Tibial artery (tissue), 4 donors: ENCODE measurements around the gene TADA2A.

Experiments used
- DNase-seq, 2 donors: peaks; one replicate each; pipeline ENCODE4 v3.0.0-alpha.2; 2019
- H3K27ac ChIP-seq, 2 donors: fragments of 200-600 bp; sonication (generic) in 1 of 2; 1 replicate in 1 of 2; 2 replicates in 1 of 2; pipeline ENCODE4 v1.5.1; 2018 to 2019; ENCODE audit warnings: mild to moderate bottlenecking in 1 of 2
- H3K27me3 ChIP-seq, 2 donors: fragments of 200-600 bp; sonication (generic) in 1 of 2; one replicate each; pipeline versions ENCODE4 v1.5.1 to v1.6.0; 2016 to 2019
- H3K36me3 ChIP-seq, 3 donors: fragments of 200-600 bp; sonication (generic) in 2 of 3; one replicate each; pipeline ENCODE4 v1.5.1; 2016 to 2019; ENCODE audit warnings: mild to moderate bottlenecking in 2 of 3
- H3K4me1 ChIP-seq, 4 donors: fragments of 200-600 bp; sonication (generic) in 2 of 4; 1 replicate in 3 of 4; 2 replicates in 1 of 4; pipeline ENCODE4 v1.5.1; 2016 to 2019
- H3K4me3 ChIP-seq, 2 donors: fragments of 200-600 bp; sonication (generic) in 1 of 2; 1 replicate in 1 of 2; 2 replicates in 1 of 2; pipeline ENCODE4 v1.5.1; 2018 to 2019; ENCODE audit warnings: mild to moderate bottlenecking in 2 of 2
- H3K9me3 ChIP-seq, 3 donors: fragments of 200-600 bp; sonication (generic) in 1 of 3; one replicate each; pipeline ENCODE4 v1.5.1; 2016 to 2019
- CTCF ChIP-seq, 2 experiments: fragments of 200-600 bp in 1 of 2; fragments of 450-650 bp in 1 of 2; IDR thresholded peaks; one replicate each; pipeline ENCODE4 v1.5.1; 2017 to 2019; ENCODE audit warnings: antibody characterized with exemption in 2 of 2, mild to moderate bottlenecking in 1 of 2, moderate library complexity in 1 of 2
- intact Hi-C: fragments of 100-400 bp; cut with DNase I; formaldehyde crosslinking; loops from one replicate; pipeline ENCODE4 v1.15.0; 2023; ENCODE audit warnings: low total_unique reads

Gene TADA2A

DNA sequence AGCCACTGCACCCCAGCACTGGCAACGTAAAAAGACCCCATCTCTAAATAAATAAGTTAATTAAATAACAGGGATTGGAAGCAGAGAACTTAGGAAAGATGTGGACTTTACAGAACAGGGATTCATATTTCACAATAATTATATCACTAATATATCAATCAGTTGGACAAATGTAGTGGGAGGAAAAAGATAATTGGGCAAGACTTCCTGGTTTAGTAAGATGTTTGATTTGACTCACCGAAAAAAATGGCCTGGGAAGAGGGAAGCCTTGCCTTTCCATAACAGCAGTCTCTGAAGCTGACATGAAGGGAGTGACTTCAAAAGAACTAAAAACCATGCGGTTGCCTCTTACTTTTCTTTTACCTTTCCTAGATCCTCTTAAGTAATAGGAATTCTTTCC lies 46.1 kb upstream of the TADA2A start:
- Histone ChIP-seq H3K27me3 (no peaks in the 10 kb centered on the region), H3K36me3 (no peaks in the 10 kb centered on the region), H3K4me1 (peaks cover 0 to 22% (median 13%) of the 10 kb centered on the region in 4 donors), H3K9me3 (no peaks in the 10 kb centered on the region), H3K27ac (peak overlapping the region in 1 of 2 donors; percentile 84), H3K4me3 (no peak overlapping the region)
- DNase-seq: no peak
- TF ChIP-seq CTCF (IDR thresholded peaks at IDR 0.05): no peak
- intact Hi-C loops: no loop called here

GRCh38 chr17:37361543-37361942 lies 45.1 kb upstream of the TADA2A start:
- no peaks in the 10 kb centered on the region for H3K36me3 ChIP-seq
- no peak for DNase-seq
- intact Hi-C loops: no loop called here
- H3K27me3 ChIP-seq: no peaks in the 10 kb centered on the region
- no peak overlapping the region for H3K4me3 ChIP-seq
- TF ChIP-seq CTCF (IDR thresholded peaks at IDR 0.05): no peak
- H3K27ac ChIP-seq: no peak overlapping the region
- H3K9me3 ChIP-seq: no peaks in the 10 kb centered on the region
- H3K4me1 ChIP-seq: peaks cover 0 to 22% (median 13%) of the 10 kb centered on the region in 4 donors

DNA sequence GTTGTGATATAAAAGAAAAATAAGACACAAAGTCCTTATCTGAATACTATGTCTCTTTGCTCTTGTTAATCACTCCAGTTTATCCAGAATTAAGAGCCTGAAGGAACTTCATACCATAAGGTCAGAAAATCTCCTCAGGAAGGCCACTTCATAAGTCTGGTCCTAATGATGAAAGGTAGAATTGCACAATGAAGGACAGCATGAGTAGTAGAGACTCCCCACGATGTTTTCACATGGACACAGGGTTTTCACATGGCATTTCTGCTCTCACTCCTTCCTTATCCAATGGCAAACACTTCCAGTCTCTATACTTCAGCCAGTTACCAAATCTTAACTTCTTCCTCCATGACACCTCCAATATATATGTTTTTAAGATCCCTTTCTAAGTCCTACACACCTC lies 41.1 kb upstream of the TADA2A start:
- no peak for DNase-seq
- H3K27me3 ChIP-seq: no peaks in the 10 kb centered on the region
- TF ChIP-seq CTCF (IDR thresholded peaks at IDR 0.05): no peak
- peaks cover 0 to under 1% (median 0%) of the 10 kb centered on the region in 4 donors for H3K4me1 ChIP-seq
- H3K27ac ChIP-seq: no peak overlapping the region
- no peak overlapping the region for H3K4me3 ChIP-seq
- no peaks in the 10 kb centered on the region for H3K36me3 ChIP-seq
- intact Hi-C loops: no loop called here
- no peaks in the 10 kb centered on the region for H3K9me3 ChIP-seq

DNA sequence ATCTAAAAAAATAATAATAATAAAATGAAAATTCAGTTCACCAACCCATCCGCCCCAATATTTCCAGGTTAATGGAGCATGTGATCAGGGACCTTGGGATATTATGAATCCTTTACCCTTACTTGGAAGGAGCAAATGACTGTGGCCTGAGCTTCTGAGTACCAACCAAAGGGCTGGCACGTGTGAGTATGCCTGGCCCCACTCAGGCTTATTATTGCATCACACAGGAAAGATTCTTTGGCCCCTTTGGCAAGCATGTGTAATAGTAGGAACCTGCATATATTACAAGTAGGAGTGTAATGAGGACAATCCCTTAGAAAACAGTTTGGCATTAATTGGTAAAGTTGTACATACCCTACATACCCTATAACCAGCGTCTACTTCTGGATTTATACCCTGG lies 38.1 kb upstream of the TADA2A start:
- Histone ChIP-seq H3K4me1 (no peaks in the 10 kb centered on the region), H3K9me3 (no peaks in the 10 kb centered on the region), H3K27ac (no peak overlapping the region), H3K4me3 (no peak overlapping the region), H3K27me3 (no peaks in the 10 kb centered on the region), H3K36me3 (no peaks in the 10 kb centered on the region)
- intact Hi-C loops: no loop called here
- no peak for DNase-seq
- TF ChIP-seq CTCF (IDR thresholded peaks at IDR 0.05): no peak

- no peak overlapping the region for H3K4me3 ChIP-seq
- H3K27me3 ChIP-seq: no peaks in the 10 kb centered on the region
- H3K9me3 ChIP-seq: no peaks in the 10 kb centered on the region
- H3K4me1 ChIP-seq: no peaks in the 10 kb centered on the region
- intact Hi-C loops: no loop called here
- H3K27ac ChIP-seq: no peak overlapping the region
- TF ChIP-seq CTCF (IDR thresholded peaks at IDR 0.05): peak; percentile 93 to 95
- no peaks in the 10 kb centered on the region for H3K36me3 ChIP-seq
- DNase-seq: peak; percentile 54 to 73
Measured at GRCh38 chr17:37373530-37374159, 33.0 kb upstream of the TADA2A start.

DNA sequence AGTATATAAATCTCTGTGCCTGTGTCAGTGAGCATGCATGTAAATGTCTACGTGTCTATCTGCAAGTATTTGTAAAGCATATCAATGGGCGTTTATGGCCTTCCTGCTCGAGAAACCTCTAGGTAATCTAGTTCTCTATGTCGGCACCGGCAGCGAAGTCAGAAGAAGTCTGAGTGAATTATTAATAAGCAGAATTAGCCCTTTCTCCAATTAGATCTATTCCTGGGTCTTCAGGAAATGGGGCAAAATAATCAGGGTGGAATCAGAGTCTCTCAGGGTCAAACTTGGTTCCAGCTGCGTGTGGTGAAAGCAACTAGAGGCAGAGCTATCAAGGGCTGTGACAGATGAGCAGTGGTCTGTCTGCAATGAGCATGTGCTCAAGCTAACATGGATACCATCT lies 31.0 kb upstream of the TADA2A start, which contains the start of gene C17orf78:
C17orf78 (plus strand) TSS at position 280 of the 400 bp plus-strand sequence; CDS start at position 388, 108 bp downstream.
- intact Hi-C loops: no loop called here
- no peaks in the 10 kb centered on the region for H3K36me3 ChIP-seq
- TF ChIP-seq CTCF (IDR thresholded peaks at IDR 0.05): no peak

More for the DNA sequence above, 31.0 kb upstream of the TADA2A start, which contains the start of gene C17orf78:
- Histone ChIP-seq H3K9me3 (no peaks in the 10 kb centered on the region), H3K27ac (no peak within 1 kb of the TSS), H3K4me3 (no peak within 1 kb of the TSS), H3K4me1 (no peaks in the 10 kb centered on the region), H3K27me3 (no peaks in the 10 kb centered on the region)
- DNase-seq: no peak
